Colonic mucosa (tissue), 4 donors: ENCODE measurements around the gene INTS3. TPM values are rescaled to one million over a fixed set of nuclear protein-coding genes. Genes with fewer than 3 reads are reported as not detected.

ENCODE experiments used
- DNase-seq: peaks from one replicate; pipeline ENCODE4 v3.0.0-alpha.2; 2020
- H3K27ac ChIP-seq: fragments of 200-600 bp; one replicate; pipeline ENCODE4 v1.8.0; 2021
- H3K27me3 ChIP-seq: fragments of 200-600 bp; one replicate; pipeline ENCODE4 v1.8.0; 2021
- H3K36me3 ChIP-seq: fragments of 200-600 bp; one replicate; pipeline ENCODE4 v1.8.0; 2021
- H3K4me1 ChIP-seq: fragments of 200-600 bp; one replicate; pipeline ENCODE4 v1.8.0; 2021; ENCODE audit warnings: mild to moderate bottlenecking
- H3K4me3 ChIP-seq: fragments of 200-600 bp; one replicate; pipeline ENCODE4 v1.8.0; 2021
- H3K9ac ChIP-seq, 2 donors: one replicate each; pipeline ENCODE4 v1.7.0; 2013; ENCODE audit warnings: control low read depth in 2 of 2, low read depth in 2 of 2, low read length in 2 of 2
- H3K9me3 ChIP-seq: fragments of 200-600 bp; one replicate; pipeline ENCODE4 v1.8.0; 2021
- intact Hi-C: fragments of 100-400 bp; cut with DNase I; formaldehyde crosslinking; loops from one replicate; pipeline ENCODE4 v1.14.1; 2022
- total RNA-seq, 2 donors: library from RNA; stranded (reverse); fragmentation: NEBNext Ultra II Directional in 1 of 2; extraction: Animal tissue kit (Norgen Biotek cat#: 25700) in 1 of 2; gene quantifications; one replicate each; pipeline ENCODE4 v1.2.1, GENCODE V29; 2021
- TF ChIP-seq, protein P1 (sequence below): fragments of 200-600 bp; IDR thresholded peaks from one replicate; pipeline ENCODE4 v1.8.0; 2022; ENCODE audit warnings: antibody characterized with exemption, mild to moderate bottlenecking
- donor health status: healthy.
- donor health status: DM: no; HTN: no; CAD: no.
- donor health status: DM: no; HTN: no; CAD: no.

Gene INTS3
- total RNA-seq, 2 donors from 2014 or later, result 25.5 to 53.1 TPM

DNA sequence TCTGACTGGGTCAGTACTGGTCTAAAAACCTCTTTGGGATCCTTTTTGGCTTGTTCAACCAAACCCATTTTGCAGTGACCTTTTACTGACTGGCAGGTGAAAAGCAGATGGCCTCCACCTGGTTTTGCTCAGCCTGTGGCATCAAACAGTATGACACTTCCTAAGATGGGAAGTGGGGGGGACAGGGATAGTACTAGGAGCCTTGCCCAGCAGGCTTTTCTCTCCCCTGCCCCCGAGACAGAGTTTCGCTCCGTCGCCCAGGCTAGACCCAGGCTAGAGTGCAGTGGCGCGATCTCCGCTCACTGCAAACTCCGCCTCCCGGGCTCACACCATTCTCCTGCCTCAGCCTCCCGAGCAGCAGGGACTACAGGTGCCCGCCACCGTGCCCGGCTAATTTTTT lies 18.3 kb downstream of the INTS3 start:
- Histone ChIP-seq H3K4me3 (no peak overlapping the region), H3K27ac (no peak overlapping the region), H3K4me1 (peaks cover 17% of the 10 kb centered on the region), H3K36me3 (peaks cover 16% of the 10 kb centered on the region), H3K9me3 (no peaks in the 10 kb centered on the region), H3K27me3 (no peaks in the 10 kb centered on the region), H3K9ac (no peak overlapping the region)
- TF ChIP-seq, protein P1, sequence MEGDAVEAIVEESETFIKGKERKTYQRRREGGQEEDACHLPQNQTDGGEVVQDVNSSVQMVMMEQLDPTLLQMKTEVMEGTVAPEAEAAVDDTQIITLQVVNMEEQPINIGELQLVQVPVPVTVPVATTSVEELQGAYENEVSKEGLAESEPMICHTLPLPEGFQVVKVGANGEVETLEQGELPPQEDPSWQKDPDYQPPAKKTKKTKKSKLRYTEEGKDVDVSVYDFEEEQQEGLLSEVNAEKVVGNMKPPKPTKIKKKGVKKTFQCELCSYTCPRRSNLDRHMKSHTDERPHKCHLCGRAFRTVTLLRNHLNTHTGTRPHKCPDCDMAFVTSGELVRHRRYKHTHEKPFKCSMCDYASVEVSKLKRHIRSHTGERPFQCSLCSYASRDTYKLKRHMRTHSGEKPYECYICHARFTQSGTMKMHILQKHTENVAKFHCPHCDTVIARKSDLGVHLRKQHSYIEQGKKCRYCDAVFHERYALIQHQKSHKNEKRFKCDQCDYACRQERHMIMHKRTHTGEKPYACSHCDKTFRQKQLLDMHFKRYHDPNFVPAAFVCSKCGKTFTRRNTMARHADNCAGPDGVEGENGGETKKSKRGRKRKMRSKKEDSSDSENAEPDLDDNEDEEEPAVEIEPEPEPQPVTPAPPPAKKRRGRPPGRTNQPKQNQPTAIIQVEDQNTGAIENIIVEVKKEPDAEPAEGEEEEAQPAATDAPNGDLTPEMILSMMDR, result no peak
- intact Hi-C loops, result loop anchor here (5.0 kb wide), 2 partner anchors 69 to 239 kb away; partner anchors contain the start of gene NPR1
- no peak for DNase-seq

DNA sequence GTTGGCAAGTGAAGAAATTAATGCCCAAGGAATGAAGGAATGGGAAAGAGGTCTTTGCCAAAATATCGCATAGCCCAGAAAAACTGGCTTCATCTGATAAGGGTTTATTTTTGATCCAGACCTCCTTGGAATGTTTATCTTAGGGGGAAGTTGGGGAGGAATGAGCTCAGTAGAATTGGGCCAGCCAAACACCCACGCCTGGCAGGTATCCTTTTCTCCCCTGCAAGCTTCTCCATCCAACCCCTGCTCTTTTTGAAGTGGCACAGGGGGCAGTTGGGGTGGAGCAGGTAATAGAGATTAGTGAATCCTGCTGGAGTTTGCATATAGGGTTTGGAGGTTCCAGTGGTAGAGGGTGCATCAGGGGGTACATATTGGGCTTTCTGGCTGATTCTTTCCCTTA lies 21.1 kb downstream of the INTS3 start:
- no peaks in the 10 kb centered on the region for H3K27me3 ChIP-seq
- no peaks in the 10 kb centered on the region for H3K9me3 ChIP-seq
- no peak overlapping the region for H3K27ac ChIP-seq
- no peak overlapping the region for H3K9ac ChIP-seq
- intact Hi-C loops, result loop anchor here (5.0 kb wide), 2 partner anchors 72 to 242 kb away; partner anchors contain the start of gene NPR1
- TF ChIP-seq, protein P1, result no peak
- peaks cover 15% of the 10 kb centered on the region for H3K36me3 ChIP-seq
- no peak for DNase-seq
- H3K4me3 ChIP-seq, result no peak overlapping the region
- peaks cover 17% of the 10 kb centered on the region for H3K4me1 ChIP-seq

DNA sequence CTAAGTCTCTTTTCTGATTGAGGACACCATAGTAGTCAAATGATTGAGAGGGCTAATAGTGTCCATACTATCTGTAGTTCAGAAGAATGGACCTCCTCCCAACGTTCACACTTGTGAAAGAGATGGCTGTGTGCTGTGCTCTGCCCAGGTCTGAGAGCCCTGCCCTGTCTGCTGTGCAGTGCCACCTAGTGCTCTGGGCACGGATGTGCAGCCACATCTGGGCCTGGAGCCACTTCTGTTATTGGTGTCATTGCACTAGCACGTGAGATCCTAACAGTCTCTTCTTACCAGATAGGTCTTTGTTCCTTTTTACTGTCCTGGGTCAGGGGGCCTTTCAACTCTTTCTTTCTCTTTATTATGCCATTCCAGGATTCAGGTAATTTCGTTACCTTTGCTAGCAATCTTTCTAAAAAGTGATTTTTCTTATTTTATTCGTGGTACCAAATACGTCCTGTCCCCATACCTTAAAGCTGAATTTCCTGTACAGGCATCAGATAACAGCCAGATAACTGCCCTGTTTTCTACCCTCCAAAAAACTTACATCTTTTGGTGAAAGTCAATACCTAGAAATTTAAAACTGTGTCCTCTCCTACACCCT lies 21.7 kb downstream of the INTS3 start:
- H3K4me1 ChIP-seq, result peaks cover 17% of the 10 kb centered on the region
- peaks cover 15% of the 10 kb centered on the region for H3K36me3 ChIP-seq
- no peak overlapping the region for H3K4me3 ChIP-seq
- H3K27me3 ChIP-seq, result no peaks in the 10 kb centered on the region
- no peak overlapping the region for H3K27ac ChIP-seq
- no peaks in the 10 kb centered on the region for H3K9me3 ChIP-seq
- TF ChIP-seq, protein P1, result peak; percentile 95
- peak; percentile 84 for DNase-seq
- H3K9ac ChIP-seq, result no peak overlapping the region
- intact Hi-C loops, result loop anchor here (5.0 to 10.0 kb wide), 3 partner anchors 72 to 242 kb away; partner anchors contain the start of gene NPR1

DNA sequence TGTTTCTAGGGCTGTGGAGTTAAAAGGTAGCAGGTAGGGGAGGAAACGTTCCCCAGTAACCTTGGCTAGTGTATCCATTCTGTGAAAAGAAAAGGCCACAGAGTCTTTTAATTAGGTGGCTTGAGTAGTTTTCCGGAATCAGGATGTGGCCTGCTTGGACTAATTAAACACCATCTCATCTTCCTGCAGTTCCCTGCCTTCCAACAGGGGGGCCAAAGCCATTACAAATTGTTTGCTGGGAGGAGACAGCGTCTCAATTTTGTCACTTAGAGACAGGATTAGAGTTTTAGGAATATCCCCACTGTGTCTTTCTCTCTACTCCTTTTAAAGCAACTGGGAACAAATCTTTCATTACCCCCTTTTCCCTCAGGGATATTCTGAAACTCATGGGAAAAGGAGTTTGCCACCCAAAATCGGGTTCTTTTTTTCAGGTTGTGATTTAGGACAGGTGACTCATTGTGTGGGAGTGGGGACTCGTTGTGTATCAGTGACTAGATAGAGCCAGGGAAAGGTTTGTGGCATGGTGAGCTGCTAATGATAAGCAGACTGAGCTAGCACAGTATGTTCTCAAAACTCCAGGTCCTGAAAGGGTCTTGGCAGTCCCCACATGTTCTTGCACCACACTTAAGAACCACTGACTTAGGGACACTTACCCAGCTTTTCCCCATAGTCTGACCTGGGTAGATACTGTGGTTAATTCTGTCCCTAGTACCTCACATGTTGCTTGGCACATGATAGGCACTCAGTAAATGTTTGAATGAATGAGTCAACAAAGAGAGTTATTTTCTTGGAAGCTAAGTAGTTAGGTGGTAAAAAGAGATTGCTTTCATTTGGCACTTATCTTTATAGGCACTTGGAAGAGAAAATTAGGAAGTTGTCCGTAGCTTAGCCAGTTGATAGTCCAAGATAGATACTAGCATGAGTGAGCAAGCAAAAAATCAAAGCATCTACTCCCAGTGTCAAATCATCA lies 22.5 kb downstream of the INTS3 start:
- TF ChIP-seq, protein P1, result no peak
- Histone ChIP-seq H3K36me3 (peaks cover 15% of the 10 kb centered on the region), H3K27me3 (no peaks in the 10 kb centered on the region), H3K9me3 (no peaks in the 10 kb centered on the region), H3K27ac (no peak overlapping the region), H3K4me1 (peaks cover 17% of the 10 kb centered on the region), H3K4me3 (no peak overlapping the region), H3K9ac (peak overlapping the region in 1 of 2 donors; percentile 16)
- DNase-seq, result no peak
- intact Hi-C loops, result loop anchor here (10.0 kb wide), 1 partner anchor 176 kb away; no protein-coding TSS in a partner anchor

DNA sequence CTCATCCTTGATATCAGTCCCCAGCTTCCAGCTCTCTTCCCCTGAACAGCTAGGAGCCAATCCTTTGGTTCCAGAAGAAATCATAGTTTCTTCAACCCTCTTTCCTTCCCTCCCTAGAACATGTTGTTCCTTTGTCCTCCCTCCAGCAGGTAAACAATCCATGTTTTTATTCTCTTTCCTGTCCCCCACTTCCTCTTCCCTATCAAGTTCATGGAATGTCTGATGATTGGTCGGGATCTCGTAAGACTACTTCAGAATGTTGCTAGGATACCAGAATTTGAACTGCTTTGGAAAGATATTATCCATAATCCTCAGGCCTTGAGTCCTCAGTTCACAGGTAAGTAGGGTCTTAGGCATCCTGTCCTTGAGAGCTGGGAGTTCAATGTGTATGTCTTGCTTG lies 24.2 kb downstream of the INTS3 start:
- Histone ChIP-seq H3K27me3 (no peaks in the 10 kb centered on the region), H3K4me3 (no peak overlapping the region), H3K9me3 (no peaks in the 10 kb centered on the region), H3K4me1 (peaks cover 17% of the 10 kb centered on the region), H3K36me3 (peaks cover 11% of the 10 kb centered on the region), H3K27ac (no peak overlapping the region), H3K9ac (no peak overlapping the region)
- DNase-seq, result no peak
- TF ChIP-seq, protein P1, result no peak
- intact Hi-C loops, result loop anchor here (10.0 kb wide), 1 partner anchor 177 kb away; no protein-coding TSS in a partner anchor
